OCI-LY1 (cell line): ENCODE measurements around the gene METTL3.

Experiments used
- H2AFZ ChIP-seq: fragments of 200-600 bp; sonication (generic), shearing (Covaris generic); 2 replicates; pipeline ENCODE4 v1.6.0; 2014; ENCODE audit warnings: antibody characterized with exemption, mild to moderate bottlenecking, low read length
- H3F3A ChIP-seq: fragments of 200-600 bp; sonication (generic), shearing (Covaris generic); 2 replicates; pipeline ENCODE4 v1.6.0; 2014; ENCODE audit warnings: mild to moderate bottlenecking, antibody characterized with exemption, low read length, moderate library complexity; ENCODE audit not compliant: insufficient read depth
- H3K27ac ChIP-seq: fragments of 200-600 bp; sonication (generic); 2 replicates; pipeline ENCODE4 v1.5.1; 2014; ENCODE audit warnings: low read length, mixed run types, mild to moderate bottlenecking, low read depth; ENCODE audit not compliant: poor library complexity, severe bottlenecking
- H3K27me3 ChIP-seq: fragments of 200-600 bp; sonication (generic); 2 replicates; pipeline ENCODE4 v1.6.0; 2014; ENCODE audit warnings: antibody characterized with exemption, mild to moderate bottlenecking, low read length, moderate library complexity; ENCODE audit not compliant: insufficient read depth
- H3K36me3 ChIP-seq: fragments of 200-600 bp; sonication (generic); 2 replicates; pipeline ENCODE4 v1.6.1; 2014; ENCODE audit warnings: mild to moderate bottlenecking, antibody characterized with exemption, low read length, moderate library complexity, mixed read lengths; ENCODE audit not compliant: insufficient read depth
- H3K4me1 ChIP-seq: fragments of 200-600 bp; sonication (generic); 2 replicates; pipeline ENCODE4 v1.5.1; 2014; ENCODE audit warnings: mild to moderate bottlenecking, low read length, moderate library complexity; ENCODE audit not compliant: insufficient read depth, severe bottlenecking
- H3K4me2 ChIP-seq: fragments of 200-600 bp; sonication (generic), shearing (Covaris generic); 2 replicates; pipeline ENCODE4 v1.6.1; 2014; ENCODE audit warnings: low read length
- H3K4me3 ChIP-seq: fragments of 200-600 bp; sonication (generic); 2 replicates; pipeline ENCODE4 v1.5.1; 2014; ENCODE audit warnings: low read length, low read depth, mild to moderate bottlenecking, mixed read lengths; ENCODE audit not compliant: poor library complexity, severe bottlenecking
- H3K79me2 ChIP-seq: fragments of 200-600 bp; shearing (Covaris generic); 2 replicates; pipeline ENCODE4 v1.6.1; 2016; ENCODE audit warnings: mixed run types, low read length, mixed read lengths; ENCODE audit not compliant: insufficient read depth
- H3K9ac ChIP-seq: fragments of 200-600 bp; sonication (generic), shearing (Covaris generic); 2 replicates; pipeline ENCODE4 v1.6.1; 2014; ENCODE audit warnings: mild to moderate bottlenecking, low read length, mixed read lengths
- H3K9me2 ChIP-seq: fragments of 200-600 bp; sonication (generic), shearing (Covaris generic); 2 replicates; pipeline ENCODE4 v1.6.1; 2014; ENCODE audit warnings: low read depth, mild to moderate bottlenecking, low read length, mixed read lengths
- H3K9me3 ChIP-seq: fragments of 200-600 bp; shearing (Covaris generic); 2 replicates; pipeline ENCODE4 v1.6.1; 2014; ENCODE audit warnings: low read length, mixed read lengths
- H4K20me1 ChIP-seq: fragments of 200-600 bp; sonication (generic), shearing (Covaris generic); 2 replicates; pipeline ENCODE4 v1.6.0; 2016; ENCODE audit warnings: mild to moderate bottlenecking, low read length; ENCODE audit not compliant: insufficient read depth
- CTCF ChIP-seq: fragments of 200-600 bp; sonication (generic), shearing (Covaris generic); IDR thresholded peaks from 2 replicates; pipeline ENCODE4 v1.5.1; 2017; ENCODE audit warnings: mild to moderate bottlenecking, antibody characterized with exemption, low read length, moderate library complexity, mixed read lengths
- EZH2 ChIP-seq: fragments of 200-600 bp; sonication (generic), shearing (Covaris generic); IDR thresholded peaks from 2 replicates; pipeline ENCODE4 v1.8.0; 2017; ENCODE audit warnings: borderline replicate concordance, mixed run types, mild to moderate bottlenecking, antibody characterized with exemption, low read length, moderate library complexity, mixed read lengths

METTL3 gene

DNA sequence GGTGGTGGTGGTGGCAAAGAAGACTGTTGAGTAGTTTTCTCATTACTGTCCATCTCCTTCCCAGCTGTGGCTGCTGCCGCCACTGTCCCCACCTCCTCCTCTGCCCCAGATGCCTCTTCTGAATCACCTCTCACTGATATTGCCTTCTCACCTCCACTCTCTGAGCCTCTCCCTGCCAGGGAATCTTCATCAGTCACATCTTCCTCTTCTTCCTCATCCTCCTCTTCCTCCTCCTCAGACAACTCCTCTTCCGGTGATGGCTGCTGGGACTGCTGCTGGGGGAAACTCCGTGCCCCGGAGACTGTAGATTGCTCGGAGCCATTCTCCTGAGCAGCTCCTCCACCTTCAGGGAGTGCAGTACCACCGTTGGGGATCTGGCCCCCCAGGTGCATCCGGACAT lies 12.1 kb upstream of the METTL3 start:
- Histone ChIP-seq H3K27me3 (no peaks in the 10 kb centered on the region; the same call in 1 of the 2 replicates), H3K4me2 (no peak overlapping the region), H3K9me3 (no peaks in the 10 kb centered on the region), H3K4me3 (no peak overlapping the region), H2AFZ (no peak overlapping the region), H3K4me1 (peaks cover 17% of the 10 kb centered on the region), H3F3A (no peaks in the 10 kb centered on the region), H3K9me2 (no peaks in the 10 kb centered on the region), H3K27ac (no peak overlapping the region), H3K36me3 (no peaks in the 10 kb centered on the region), H3K9ac (no peak overlapping the region), H3K79me2 (no peaks in the 10 kb centered on the region), H4K20me1 (no peaks in the 10 kb centered on the region)
- TF ChIP-seq EZH2 (no peak), CTCF (no peak)

- H3K9me3 ChIP-seq = no peaks in the 10 kb centered on the region
- H3F3A ChIP-seq = no peaks in the 10 kb centered on the region
- TF ChIP-seq EZH2 (no peak), CTCF (no peak)
- H3K4me3 ChIP-seq = no peak overlapping the region
- H4K20me1 ChIP-seq = no peaks in the 10 kb centered on the region
- H3K27ac ChIP-seq = no peak overlapping the region
- H3K79me2 ChIP-seq = no peaks in the 10 kb centered on the region
- H3K9me2 ChIP-seq = no peaks in the 10 kb centered on the region
- H3K27me3 ChIP-seq = no peaks in the 10 kb centered on the region; the same call in 1 of the 2 replicates
- H2AFZ ChIP-seq = no peak overlapping the region
- H3K9ac ChIP-seq = no peak overlapping the region
- H3K4me2 ChIP-seq = no peak overlapping the region
- H3K4me1 ChIP-seq = peaks cover 7% of the 10 kb centered on the region
- H3K36me3 ChIP-seq = no peaks in the 10 kb centered on the region
These were observed 10.4 kb upstream of the METTL3 start for GRCh38 chr14:21521501-21521900.

- Histone ChIP-seq H3K27ac (no peak overlapping the region), H3K79me2 (no peaks in the 10 kb centered on the region), H3F3A (no peaks in the 10 kb centered on the region), H3K9ac (no peak overlapping the region), H3K4me1 (peaks cover 4% of the 10 kb centered on the region), H3K4me3 (no peak overlapping the region), H3K9me3 (no peaks in the 10 kb centered on the region), H3K36me3 (no peaks in the 10 kb centered on the region), H3K9me2 (no peaks in the 10 kb centered on the region), H4K20me1 (no peaks in the 10 kb centered on the region), H3K4me2 (no peak overlapping the region), H3K27me3 (no peaks in the 10 kb centered on the region; the same call in 1 of the 2 replicates), H2AFZ (no peak overlapping the region)
- TF ChIP-seq CTCF (no peak), EZH2 (no peak)
These were observed 9.6 kb upstream of the METTL3 start for GRCh38 chr14:21520767-21521166.
